Esophagus muscularis mucosa (tissue), 4 donors: Measurements from ENCODE around the gene ATP8B1.

Experiments
- EP300 ChIP-seq: sonication (generic); formaldehyde crosslinking; IDR thresholded peaks from one replicate; pipeline ENCODE4 v1.6.1; 2017; ENCODE audit warnings: antibody characterized with exemption
- POLR2A ChIP-seq: fragments of 450-650 bp; IDR thresholded peaks from one replicate; pipeline ENCODE4 v1.6.1; 2017; ENCODE audit warnings: antibody characterized with exemption, moderate library complexity, mild to moderate bottlenecking, low read depth
- POLR2AphosphoS5 ChIP-seq, 2 donors: sonication (generic); formaldehyde crosslinking; IDR thresholded peaks; one replicate each; pipeline ENCODE4 v1.6.1; 2017; ENCODE audit warnings: antibody characterized with exemption in 2 of 2
- TF ChIP-seq, protein P1 (sequence below), 3 experiments: fragments of 200-600 bp in 2 of 3; fragments of 450-650 bp in 1 of 3; sonication (generic) in 2 of 3; IDR thresholded peaks; one replicate each; pipeline ENCODE4 v1.5.1; 2017 to 2019; ENCODE audit warnings: antibody characterized with exemption in 3 of 3, mild to moderate bottlenecking in 2 of 3, moderate library complexity in 1 of 3

DNA sequence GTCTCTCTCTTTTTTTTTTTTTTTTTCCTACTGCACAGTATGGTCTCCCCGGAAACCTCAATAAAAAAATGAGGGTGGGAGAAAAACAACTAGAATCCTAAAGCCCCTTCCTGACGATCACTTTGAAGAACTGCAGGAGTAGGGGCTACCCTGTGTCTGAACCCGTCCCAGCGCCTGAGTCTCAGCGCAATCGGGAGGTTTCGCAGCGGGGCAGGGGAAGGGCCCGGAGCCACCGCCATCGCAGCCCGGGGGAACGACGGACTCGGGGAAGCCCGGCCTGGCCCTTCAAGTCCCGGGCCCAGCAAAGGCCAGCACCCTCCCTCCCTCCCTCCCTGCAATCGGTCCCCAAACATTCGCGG, 181.9 kb downstream of the ATP8B1 start:
- TF ChIP-seq EP300 (no peak), POLR2A (no peak), POLR2AphosphoS5 (IDR thresholded peaks at IDR 0.05) (no peak)
- TF ChIP-seq, protein P1, sequence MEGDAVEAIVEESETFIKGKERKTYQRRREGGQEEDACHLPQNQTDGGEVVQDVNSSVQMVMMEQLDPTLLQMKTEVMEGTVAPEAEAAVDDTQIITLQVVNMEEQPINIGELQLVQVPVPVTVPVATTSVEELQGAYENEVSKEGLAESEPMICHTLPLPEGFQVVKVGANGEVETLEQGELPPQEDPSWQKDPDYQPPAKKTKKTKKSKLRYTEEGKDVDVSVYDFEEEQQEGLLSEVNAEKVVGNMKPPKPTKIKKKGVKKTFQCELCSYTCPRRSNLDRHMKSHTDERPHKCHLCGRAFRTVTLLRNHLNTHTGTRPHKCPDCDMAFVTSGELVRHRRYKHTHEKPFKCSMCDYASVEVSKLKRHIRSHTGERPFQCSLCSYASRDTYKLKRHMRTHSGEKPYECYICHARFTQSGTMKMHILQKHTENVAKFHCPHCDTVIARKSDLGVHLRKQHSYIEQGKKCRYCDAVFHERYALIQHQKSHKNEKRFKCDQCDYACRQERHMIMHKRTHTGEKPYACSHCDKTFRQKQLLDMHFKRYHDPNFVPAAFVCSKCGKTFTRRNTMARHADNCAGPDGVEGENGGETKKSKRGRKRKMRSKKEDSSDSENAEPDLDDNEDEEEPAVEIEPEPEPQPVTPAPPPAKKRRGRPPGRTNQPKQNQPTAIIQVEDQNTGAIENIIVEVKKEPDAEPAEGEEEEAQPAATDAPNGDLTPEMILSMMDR (IDR thresholded peaks at IDR 0.05): no peak
